OCI-LY1 (cell line): ENCODE measurements around the gene FBXO34.

Experiments
- EZH2 ChIP-seq: fragments of 200-600 bp; sonication (generic), shearing (Covaris generic); IDR thresholded peaks from 2 replicates; pipeline ENCODE4 v1.8.0; 2017; ENCODE audit warnings: borderline replicate concordance, mixed run types, mild to moderate bottlenecking, antibody characterized with exemption, low read length, moderate library complexity, mixed read lengths
- TF ChIP-seq, protein P1 (sequence below): fragments of 200-600 bp; sonication (generic), shearing (Covaris generic); IDR thresholded peaks from 2 replicates; pipeline ENCODE4 v1.5.1; 2017; ENCODE audit warnings: mild to moderate bottlenecking, antibody characterized with exemption, low read length, moderate library complexity, mixed read lengths

DNA sequence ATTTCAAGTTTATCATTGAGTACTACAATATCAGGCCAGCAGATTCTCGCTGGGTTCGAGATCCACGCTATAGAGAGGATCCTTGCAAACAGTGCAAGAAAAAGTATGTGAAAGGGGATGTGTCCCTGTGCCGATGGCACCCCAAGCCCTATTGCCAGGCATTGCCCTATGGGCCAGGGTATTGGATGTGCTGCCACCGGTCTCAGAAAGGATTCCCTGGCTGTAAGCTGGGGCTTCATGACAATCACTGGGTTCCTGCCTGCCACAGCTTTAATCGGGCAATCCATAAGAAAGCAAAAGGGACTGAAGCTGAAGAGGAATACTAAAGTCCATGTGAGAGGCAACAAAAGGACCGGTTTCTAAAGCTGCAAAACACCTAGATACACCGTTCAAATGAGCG lies 81.0 kb downstream of the FBXO34 start:
- TF ChIP-seq, protein P1, sequence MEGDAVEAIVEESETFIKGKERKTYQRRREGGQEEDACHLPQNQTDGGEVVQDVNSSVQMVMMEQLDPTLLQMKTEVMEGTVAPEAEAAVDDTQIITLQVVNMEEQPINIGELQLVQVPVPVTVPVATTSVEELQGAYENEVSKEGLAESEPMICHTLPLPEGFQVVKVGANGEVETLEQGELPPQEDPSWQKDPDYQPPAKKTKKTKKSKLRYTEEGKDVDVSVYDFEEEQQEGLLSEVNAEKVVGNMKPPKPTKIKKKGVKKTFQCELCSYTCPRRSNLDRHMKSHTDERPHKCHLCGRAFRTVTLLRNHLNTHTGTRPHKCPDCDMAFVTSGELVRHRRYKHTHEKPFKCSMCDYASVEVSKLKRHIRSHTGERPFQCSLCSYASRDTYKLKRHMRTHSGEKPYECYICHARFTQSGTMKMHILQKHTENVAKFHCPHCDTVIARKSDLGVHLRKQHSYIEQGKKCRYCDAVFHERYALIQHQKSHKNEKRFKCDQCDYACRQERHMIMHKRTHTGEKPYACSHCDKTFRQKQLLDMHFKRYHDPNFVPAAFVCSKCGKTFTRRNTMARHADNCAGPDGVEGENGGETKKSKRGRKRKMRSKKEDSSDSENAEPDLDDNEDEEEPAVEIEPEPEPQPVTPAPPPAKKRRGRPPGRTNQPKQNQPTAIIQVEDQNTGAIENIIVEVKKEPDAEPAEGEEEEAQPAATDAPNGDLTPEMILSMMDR, result no peak
- no peak for TF ChIP-seq EZH2
